HG03378 (cell line): ENCODE measurements around the gene CCDC102A.

Source experiments
- ATAC-seq: cut with Tn5 transposase; IDR thresholded peaks from one replicate; pipeline ENCODE4 v1.9.1; 2021; ENCODE audit warnings: mild to moderate bottlenecking, moderate library complexity; ENCODE audit not compliant: unreplicated experiment

Gene CCDC102A

DNA sequence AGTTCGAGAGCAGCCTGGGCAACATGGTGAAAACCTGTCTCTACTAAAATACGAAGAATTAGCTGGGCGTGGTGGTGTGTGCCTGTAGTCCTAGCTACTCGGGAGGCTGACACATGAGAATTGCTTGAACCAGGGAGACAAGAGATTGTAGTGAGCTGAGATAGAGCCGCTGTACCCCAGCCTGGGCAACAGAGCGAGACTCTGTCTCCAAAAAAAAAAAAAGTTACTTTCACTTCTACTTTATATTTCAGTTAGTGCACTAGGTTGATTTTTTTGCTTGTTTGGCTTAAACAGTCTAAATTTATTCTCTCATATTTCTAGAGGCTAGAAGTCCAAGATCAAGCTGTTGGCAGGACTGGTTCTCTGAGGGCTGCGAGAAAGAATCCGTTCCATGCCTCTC lies 13.4 kb downstream of the CCDC102A start:
- ATAC-seq: no peak

DNA sequence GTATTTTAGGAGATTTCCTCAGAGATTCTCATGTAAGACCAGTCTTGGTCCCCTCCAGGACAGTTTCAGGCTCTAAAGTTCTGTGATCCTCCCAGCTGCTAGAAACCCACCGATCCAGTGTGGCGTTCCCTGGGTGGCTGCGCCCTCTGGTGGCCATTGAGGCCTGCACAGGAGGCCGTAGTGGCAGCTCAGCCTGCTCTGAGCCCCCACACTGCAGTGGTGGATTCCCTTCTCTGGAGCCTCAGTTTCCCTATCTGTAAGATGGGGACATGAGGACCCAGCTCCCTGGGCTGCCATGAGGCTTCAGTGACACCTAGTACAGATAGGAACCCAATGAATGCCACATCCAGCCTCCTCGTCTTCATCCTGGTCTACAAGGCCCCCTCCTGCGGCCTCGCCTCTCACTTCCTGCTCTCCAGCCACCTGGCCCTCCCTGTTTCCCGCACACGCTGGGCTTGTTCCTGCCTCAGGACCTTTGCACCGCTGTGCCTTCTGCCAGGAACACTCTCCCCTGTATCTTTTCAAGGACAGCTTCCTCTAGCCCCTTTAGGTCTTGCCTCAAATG lies 16.5 kb downstream of the CCDC102A start:
- no peak for ATAC-seq

DNA sequence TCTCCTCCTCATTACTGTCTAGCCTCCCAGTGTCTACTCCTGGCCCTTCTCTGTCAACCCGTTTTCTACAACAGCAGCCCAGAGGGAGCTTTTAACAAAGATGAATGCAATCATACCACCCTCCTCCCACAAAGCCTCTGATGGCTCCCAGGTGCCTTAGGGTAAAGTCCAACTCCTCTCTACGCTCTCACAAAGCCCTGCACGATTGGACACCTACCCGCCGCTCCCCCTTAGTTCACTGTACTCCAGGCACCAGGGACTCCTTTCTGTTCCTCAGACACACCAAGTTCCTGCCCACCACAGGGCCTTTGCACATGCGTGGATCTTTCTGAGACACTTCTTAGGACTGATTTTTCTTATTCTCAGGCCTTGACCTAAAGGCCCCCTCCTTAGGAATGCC lies 17.4 kb downstream of the CCDC102A start:
- ATAC-seq: no peak

DNA sequence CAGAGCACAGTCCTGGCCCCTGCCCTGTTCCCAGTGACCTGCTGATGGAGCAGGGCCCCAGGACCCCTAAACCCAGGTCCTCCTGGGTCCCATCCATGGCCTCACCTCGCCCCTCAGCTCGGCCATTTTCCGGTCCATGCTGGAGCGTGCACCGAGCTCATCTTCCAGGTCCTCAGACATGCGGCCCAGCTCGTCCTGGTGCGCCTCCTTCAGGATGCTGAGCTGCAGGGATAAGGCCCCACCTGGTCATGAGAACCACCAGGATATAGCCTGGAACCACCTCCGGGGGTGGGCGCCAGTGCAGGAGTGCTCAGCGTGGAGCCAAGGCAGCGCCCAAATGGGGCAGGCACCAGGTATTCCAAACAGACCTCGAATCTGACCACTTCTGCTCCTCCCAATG lies 17.9 kb downstream of the CCDC102A start:
- no peak for ATAC-seq

DNA sequence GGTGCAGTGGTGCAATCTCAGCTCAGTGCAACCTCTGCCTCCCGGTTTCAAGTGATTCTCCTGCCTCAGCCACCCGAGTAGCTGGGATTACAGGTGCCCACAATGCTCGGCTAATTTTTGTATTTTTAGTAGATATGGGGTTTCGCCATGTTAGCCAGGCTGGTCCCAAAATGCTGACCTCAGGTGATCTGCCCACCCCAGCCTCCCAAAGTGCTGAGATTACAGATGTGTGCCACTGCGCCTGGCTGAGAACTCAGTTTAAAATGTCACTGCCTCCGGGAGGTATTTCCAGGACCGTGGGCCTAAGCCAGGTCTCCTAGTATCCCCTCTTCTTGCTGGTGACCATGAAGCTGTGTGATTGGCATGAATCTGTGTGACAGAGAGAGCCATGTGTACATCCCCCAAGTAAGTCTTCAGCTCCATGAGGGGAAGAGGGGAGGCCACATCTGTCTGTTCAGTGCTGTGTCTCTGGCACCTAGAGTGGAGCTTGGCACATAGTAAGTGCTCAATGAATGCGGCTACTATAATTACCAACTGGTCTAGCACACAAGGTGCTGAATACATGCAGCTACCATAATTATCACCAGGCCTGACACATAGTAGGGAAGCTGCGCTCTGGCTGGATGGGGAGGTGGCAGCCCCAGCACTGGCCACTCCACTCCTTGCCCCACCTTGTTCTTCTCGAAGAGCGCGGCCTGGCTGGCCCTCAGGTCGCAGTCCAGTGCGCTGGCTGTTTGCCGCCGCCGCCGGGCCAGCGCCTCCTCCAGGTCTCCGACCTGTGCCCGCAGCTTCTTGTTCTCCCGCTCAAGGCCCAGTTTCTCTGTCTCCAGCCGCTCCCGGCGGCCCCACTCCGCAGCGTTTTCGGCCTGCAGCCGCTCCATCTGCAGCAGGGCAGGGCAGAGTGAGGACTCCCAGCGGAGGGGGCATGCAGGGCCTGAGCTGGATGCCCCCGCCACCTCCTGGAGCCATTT lies 18.7 kb downstream of the CCDC102A start:
- no peak for ATAC-seq

DNA sequence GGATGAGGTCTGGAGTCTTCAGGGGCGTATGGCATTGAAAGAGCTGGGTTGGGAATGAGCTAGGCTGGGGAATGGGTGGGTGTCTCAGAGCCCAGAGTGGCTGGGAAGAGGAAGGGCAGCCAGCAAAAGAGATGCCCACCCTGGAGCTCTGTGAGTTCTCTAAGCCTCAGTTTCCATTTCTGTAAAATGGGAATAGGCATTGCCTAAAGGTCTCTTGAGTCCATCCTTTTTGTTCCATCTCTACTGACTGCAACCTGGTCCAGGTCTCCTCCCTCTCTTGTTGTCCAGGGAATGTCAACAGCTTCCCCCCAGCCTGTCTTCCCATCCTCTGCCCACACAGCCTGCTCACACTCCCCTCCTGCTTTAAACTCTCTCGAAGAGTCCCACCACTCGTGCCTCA lies 19.6 kb downstream of the CCDC102A start:
- no peak for ATAC-seq

DNA sequence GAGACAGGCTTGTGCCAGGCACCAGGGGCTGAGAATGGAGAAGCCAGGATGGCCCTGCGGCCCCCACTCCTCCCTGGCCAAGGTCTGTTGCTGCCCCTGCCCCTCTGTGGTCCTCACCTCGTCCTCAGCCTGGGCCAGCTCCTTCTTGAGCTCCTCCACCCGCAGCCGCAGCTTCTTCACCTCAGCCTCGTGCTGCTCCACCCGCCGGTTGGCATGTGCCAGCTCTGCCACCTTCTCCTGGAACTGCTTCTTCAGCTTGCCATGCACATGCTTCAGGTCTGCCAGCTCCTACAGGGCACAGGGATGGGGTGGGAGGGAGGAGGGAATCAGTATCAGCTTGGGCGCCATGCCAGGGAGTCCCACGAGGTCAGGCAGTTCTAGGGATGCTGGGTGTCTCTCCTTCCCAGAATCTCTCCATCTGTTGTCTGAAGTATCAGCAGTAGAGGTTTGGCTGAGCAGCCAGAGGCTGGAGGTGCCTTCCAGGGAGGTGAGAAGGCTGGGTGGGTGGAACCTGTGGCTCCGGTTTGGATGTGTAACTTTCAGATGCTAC lies 20.1 kb downstream of the CCDC102A start:
- ATAC-seq: no peak

DNA sequence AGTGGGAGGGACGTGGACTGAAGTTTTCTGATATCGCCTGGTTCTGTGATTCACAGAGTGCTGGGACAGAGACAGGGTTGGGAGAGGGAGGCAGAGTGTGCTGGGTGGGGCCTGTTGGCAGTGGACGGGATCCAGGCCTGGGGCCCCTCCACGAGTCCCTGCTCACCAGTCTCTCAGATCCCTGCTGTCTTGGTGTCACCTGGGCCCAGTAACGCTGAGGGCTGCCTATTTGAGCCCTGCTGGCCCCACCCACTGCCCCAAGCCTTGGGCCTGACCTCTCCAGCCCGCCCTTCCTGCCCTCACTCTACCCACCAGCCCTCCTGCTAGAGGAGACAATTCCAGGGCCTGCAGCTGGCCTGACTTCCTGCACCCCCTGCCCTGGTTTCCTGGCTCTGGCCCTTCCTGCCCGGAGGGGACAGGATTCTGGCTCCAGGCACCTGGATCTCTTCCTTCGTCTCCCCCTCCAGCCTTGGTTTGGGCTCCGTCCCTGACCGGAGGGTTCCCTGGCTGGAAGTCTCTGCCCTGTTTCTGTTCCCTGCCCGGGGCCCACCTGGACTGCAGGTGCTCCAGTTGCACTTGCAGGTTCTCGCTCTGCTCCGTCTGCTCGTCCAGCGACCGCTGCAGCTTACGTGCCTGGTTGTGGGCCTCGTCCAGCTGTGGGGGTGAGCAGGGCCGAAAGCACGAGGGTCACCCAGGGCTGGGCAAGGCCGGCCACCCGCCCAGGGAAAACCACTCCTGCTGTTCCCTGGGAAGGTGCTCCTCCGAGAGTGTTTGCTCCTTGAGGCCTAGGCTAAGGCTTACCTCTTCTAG lies 21.4 kb downstream of the CCDC102A start:
- no peak for ATAC-seq

DNA sequence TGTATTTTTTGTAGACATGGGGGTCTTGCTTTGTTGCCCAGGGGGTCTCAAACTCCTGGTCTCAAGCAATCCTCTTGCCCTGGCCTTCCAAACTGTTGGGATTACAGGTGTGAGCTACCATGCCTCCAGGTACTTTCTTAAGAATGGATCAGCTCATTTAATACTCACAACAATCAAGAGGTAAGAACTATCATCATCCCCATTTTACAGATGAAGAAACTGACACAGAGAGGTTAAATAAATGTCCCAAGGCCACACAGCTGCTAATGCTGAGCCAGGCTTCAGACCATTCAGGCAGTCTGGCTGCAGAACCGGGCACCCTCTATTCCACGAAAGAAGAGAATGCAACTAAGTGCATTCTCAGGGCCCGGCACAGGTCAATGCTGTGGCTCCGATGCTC lies 22.0 kb downstream of the CCDC102A start:
- ATAC-seq: no peak

DNA sequence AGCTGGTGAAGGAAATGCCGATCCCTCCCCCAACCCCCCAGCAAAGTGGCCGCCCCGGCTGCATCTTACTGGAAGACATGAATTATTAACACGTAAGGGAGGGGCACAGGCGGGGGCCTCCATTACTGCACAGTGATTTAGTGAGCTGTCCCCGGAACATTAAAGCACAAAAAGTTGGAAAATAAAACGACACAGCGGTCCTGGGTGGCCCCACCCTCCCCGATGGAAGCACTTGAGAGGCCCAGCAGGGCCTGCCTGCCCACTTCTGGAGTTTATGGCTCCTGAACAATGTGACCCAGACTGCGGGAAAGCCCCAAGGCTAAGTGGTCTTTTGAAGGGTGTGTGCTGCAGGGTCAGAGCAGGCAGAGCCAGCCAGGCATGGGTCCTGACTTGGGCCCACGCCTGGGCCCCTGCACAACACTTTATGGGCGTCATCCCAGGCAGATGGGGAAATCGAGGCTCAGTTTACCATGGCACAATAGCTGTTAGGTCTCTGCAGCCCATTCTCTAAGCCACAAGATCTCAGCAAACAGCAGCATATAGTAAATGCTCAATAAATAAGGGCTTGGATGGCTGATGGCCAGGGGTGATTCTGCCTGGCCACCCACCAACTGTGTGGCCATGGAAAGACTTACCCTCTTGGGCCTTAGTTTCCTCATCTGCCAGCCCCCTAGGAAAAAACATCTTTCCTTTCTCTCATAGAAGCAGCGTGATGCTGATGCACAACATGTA lies 22.8 kb downstream of the CCDC102A start:
- ATAC-seq: no peak

DNA sequence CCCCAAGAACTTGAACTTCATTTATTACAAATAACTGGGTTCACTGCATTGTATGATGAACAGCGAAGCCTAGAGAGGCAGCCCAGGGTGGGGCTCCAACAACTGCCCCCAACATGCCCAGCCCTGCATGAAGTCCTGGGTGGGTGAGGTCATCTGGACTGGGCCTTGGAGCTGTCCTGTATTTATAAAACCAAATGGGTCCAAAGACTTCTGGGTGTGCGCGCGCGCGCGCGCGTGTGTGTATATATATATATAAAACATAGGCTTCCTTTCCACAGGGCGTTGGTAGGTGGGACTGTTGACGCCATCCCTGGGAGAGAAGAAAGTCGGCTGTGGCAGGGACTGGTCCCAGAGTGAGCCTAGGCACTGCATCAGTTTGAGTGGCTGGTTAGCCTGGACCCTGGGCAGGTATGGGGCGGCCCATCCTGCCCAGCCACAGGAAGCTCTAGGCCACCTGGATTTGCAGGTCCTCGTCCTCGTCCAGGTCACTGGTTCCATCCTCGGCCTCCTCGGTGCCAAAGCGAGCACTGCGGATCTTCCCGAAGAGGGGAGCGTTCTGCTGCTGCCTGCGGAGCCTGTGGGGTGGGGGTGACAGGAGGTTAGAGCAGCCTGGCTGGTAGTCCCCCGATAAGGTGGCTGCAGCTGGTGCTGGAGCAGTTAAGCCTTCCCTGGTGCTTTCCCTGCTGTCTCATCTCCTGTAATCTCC lies 23.9 kb downstream of the CCDC102A start:
- no peak for ATAC-seq

DNA sequence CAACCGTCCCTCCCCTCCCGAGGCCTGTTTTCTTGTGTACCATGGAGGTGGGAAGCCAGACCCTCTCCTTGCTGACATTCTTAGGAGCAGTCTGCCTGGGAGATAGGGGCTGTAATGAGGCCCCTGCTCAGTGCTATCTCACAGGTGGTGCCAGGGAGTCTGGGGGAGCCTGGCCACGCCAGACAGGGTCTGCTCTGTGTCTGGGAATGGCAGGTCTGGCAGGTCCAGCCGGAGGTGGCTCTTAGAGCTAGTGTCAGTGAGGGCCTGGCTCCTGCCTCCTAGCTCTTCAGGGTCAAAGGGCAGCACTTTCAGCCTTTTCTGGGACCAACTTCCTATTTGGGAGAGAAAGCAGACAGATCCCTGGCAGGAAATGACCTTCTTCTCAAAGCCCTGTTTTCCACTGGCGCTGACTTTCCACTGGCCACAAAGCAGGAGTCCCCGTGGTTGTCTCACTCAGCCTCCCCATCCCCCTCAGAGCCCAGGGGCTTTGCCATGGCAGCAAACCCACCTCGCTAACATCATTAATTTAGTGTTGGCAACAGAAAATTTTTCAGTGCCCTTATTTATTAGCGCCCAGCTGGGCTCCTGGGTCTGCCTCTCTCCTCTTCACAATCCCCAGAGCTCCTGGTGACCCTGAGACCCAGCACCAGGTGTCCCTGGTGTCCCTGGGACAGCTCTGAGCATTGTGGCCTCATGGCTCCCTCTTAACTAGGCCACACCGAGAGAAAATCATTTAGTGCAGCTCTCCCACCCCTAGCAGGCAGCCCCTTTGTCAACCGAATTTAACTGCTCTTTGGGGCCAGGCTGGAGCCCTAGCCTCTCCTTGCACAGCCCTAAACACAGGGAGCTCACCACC lies 26.1 kb downstream of the CCDC102A start:
- ATAC-seq: no peak

DNA sequence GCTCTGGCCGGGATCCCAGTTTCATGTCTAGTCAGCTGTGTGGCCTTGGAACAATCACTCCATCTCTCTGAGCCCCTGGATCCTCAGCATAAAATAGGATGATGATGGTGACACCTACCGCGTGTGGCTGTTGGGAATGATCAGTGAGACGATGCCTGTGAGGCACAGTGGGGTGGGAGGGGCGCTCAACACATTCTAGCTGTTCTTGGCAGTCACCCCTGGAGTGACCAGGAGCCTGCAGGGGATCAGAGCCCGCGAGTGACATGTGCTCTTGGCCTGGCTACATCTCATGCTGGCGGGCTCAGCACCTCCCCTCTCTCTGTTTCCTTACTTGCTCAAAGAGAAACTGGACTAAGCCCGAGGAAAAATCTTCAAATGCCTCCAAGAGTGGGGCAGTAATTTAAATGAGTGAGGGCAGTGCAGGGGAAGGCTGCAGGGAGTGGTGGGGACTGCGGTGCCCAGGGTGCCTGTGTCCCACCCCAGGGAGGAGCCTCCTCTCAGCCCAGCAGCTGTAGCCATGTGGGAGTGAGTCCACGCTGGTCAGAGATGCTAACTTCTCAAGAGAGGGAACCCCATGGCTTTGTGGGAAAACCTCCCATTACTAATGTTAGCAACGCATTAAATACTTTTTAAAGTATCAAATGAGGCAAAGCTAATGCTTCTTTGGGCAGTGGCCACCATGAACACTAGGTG lies 27.0 kb downstream of the CCDC102A start:
- ATAC-seq: no peak

DNA sequence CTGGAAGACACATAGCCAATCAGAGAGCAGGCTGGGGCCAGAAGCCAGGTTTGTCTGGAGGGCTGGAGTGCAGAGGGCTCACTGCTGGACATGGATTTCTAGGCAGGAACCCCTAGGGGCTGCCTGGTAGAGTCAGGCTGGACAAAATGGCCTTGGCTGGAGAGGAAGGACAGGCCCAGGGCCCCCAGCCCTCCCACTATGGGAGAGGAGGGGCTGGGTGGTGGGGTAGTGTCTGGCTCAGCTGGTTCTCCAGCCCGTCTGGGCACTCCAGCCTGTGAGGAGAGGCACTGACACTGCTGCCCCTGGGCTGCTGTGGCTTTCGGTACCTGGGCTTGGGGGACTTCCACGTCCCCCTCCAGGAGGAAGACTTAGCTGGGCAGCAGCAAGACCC lies 28.3 kb downstream of the CCDC102A start:
- ATAC-seq: no peak

DNA sequence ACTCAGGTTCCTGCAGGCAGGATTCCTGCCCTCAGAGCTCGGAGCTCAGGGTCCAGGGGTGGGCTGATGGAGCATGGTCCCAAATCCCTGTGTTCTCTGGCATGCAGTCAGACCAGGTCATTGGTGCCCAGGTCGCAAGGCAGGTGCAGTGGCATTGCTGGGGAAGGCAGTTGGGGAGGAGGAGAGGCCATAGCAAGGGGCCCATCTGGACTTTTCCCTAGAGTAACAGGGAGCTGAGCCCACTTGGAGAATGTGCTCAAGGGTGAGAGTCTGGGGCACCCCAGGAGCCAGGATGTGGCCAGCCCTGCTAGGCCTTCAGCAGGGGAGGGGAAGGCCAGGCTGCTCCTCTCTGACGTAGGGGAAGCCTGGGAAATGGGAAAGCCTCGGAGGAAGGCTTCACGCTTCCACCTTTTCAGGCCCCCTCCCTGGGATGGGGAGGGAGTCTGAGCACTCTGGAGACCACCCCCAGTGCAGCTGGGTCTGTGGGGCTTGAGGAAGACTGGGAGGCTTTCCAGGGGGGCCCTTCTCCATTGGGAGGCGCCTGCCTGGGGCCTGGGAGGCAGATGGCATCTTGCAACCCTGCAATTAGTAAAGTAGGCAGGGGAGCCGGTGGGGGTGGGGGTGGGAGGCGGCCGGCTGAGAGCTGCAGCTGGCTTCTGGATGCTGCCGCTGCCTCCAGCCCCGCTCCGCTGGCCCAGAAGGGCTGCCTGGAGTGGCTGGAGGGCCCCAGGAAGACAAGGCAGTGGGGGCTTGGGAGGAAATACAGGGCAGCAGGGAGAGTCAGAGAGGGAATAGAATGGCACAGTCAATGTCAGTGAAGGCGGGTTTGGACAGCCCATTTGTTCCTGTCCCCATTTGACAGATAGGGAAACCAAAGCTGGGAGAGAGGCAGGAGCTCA lies 29.0 kb downstream of the CCDC102A start:
- ATAC-seq: no peak

DNA sequence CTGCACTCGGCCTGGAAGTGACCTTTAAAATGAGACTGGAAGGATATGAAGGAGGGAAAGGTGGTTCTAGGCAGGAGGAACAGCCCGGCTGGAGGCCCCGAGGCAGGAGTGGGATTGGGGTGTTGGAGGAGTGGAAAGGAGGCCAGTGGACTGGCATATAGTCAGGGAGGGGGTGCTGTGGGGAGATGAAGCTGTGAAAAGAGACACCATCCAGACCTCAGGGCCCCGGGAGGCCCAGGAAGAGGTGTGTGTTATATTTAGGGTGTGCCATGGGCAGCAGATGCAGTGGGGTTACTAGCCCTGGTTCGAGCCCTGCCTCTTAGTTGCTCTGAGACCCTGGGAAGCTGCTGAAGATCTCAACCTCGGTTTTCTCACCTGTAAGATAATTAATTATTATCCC lies 31.2 kb downstream of the CCDC102A start:
- ATAC-seq: no peak

DNA sequence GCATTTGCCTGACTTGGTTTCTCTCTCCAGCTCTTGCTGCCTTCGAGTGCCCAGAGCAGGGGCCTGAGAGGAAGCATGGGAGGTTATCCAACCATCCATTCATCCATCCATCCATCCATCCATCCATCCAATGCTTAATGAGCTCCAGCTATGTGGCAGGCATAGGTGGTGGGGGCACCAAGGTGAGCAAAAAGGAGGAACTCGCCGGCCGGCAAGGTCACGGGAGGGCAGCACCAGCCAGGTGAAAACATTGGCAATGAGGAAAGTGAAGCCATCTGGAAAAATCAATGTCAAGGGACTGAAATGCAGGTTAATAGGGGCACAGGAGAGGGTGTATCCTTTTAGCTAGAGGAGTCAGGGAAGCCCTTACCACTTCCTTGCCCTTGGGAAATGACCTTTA lies 31.9 kb downstream of the CCDC102A start:
- ATAC-seq: no peak

DNA sequence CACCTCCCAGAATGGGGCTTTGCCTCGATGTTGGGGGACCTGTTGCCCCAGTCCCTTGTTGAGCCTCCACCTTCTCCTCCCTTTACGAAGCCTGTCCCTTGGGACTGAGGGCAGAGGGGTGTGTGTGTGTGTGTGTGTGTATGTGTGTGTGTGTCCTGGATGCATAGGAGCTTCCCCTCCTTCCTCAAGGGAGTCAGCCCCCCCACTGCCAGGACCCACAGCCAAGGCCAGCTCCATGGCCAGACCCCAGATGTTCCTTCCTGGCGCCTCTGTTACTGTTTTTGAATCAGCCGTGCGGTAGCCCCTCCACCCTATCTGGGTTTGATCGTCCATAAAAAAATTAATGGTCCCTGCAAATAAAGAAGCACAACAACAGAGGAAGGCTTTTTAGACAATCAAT lies 32.4 kb downstream of the CCDC102A start:
- ATAC-seq: no peak
